OCI-LY3 (cell line): ENCODE results near the gene STARD4.

Source experiments
- H2AFZ ChIP-seq: fragments of 200-600, 300-600 bp; shearing (Covaris generic); 2 replicates; pipeline ENCODE4 v1.6.0; 2014; ENCODE audit warnings: antibody characterized with exemption, low read depth, low read length
- H3K27ac ChIP-seq: fragments of 200-600, 300-600 bp; sonication (generic); 2 replicates; pipeline ENCODE4 v1.5.1; 2014; ENCODE audit warnings: mild to moderate bottlenecking, low read length, moderate library complexity, mixed read lengths
- H3K27me3 ChIP-seq: fragments of 200-600, 300-600 bp; sonication (generic); 2 replicates; pipeline ENCODE4 v1.6.1; 2014; ENCODE audit warnings: low read depth, low read length, mixed read lengths
- H3K36me3 ChIP-seq: fragments of 200-600, 300-600 bp; sonication (generic); replicated peaks from 2 replicates; pipeline ENCODE3; 2014; ENCODE audit warnings: low read depth, low read length, mixed read lengths
- H3K4me1 ChIP-seq: fragments of 300-600, 200-600 bp; sonication (generic); 2 replicates; pipeline ENCODE4 v1.6.1; 2014; ENCODE audit warnings: low read length, mixed read lengths
- H3K4me2 ChIP-seq: fragments of 200-600, 300-600 bp; sonication (generic); 2 replicates; pipeline ENCODE4 v1.6.1; 2014; ENCODE audit warnings: low read length, mixed read lengths
- H3K4me3 ChIP-seq: fragments of 300-600, 200-600 bp; sonication (generic); 2 replicates; pipeline ENCODE4 v1.5.1; 2014; ENCODE audit warnings: antibody characterized with exemption, mild to moderate bottlenecking, low read length, moderate library complexity
- H3K79me2 ChIP-seq: fragments of 300-600, 200-600 bp; shearing (Covaris generic); 2 replicates; pipeline ENCODE4 v1.6.1; 2014; ENCODE audit warnings: mild to moderate bottlenecking, low read length, mixed read lengths
- H3K9ac ChIP-seq: fragments of 300-600, 200-600 bp; shearing (Covaris generic); 2 replicates; pipeline ENCODE4 v1.6.0; 2014; ENCODE audit warnings: mild to moderate bottlenecking, low read length, moderate library complexity
- H3K9me3 ChIP-seq: fragments of 200-600, 300-600 bp; shearing (Covaris generic); 2 replicates; pipeline ENCODE4 v1.6.1; 2014; ENCODE audit warnings: low read length, mixed read lengths; ENCODE audit not compliant: insufficient read depth
- H4K20me1 ChIP-seq: fragments of 200-600, 300-600 bp; sonication (generic); 2 replicates; pipeline ENCODE4 v1.6.1; 2016; ENCODE audit warnings: low read length, mixed read lengths; ENCODE audit not compliant: insufficient read depth
- EZH2phosphoT487 ChIP-seq: fragments of 200-600 bp; shearing (Covaris generic); IDR thresholded peaks from 2 replicates; pipeline ENCODE4 v1.6.1; 2018; ENCODE audit warnings: antibody characterized with exemption, mixed run types, low read depth
- TF ChIP-seq, protein P1 (sequence below): fragments of 200-600, 300-600 bp; sonication (generic); IDR thresholded peaks from 2 replicates; pipeline ENCODE4 v1.5.1; 2014; ENCODE audit warnings: antibody characterized with exemption, low read length, low read depth

Gene STARD4

DNA sequence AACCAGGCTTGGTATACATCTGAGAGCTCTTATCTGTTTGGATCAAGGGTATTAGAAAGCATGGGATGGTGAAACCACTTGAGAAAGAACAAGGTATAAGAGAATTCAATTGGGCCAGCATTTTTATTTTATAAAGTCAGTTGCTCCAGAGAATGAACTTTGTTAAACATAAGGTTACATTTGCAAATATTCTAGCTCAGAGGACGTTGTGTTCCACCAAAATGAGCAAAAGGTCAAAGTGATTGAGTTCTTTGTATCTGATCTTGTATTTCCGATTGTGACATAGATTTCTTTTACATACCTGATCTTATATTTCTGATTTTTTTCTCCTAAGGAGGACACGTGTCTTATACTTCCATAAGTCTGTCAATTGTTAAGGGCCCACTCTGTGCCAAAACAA is 8.6 kb upstream of the STARD4 start:
- Histone ChIP-seq H3K9ac (no peak overlapping the region), H3K27ac (no peak overlapping the region), H3K79me2 (no peaks in the 10 kb centered on the region), H3K4me2 (no peak overlapping the region), H4K20me1 (no peaks in the 10 kb centered on the region), H3K4me3 (no peak overlapping the region), H2AFZ (no peak overlapping the region), H3K4me1 (no peaks in the 10 kb centered on the region), H3K36me3 (no peaks in the 10 kb centered on the region), H3K27me3 (no peaks in the 10 kb centered on the region), H3K9me3 (no peaks in the 10 kb centered on the region)
- TF ChIP-seq, protein P1, sequence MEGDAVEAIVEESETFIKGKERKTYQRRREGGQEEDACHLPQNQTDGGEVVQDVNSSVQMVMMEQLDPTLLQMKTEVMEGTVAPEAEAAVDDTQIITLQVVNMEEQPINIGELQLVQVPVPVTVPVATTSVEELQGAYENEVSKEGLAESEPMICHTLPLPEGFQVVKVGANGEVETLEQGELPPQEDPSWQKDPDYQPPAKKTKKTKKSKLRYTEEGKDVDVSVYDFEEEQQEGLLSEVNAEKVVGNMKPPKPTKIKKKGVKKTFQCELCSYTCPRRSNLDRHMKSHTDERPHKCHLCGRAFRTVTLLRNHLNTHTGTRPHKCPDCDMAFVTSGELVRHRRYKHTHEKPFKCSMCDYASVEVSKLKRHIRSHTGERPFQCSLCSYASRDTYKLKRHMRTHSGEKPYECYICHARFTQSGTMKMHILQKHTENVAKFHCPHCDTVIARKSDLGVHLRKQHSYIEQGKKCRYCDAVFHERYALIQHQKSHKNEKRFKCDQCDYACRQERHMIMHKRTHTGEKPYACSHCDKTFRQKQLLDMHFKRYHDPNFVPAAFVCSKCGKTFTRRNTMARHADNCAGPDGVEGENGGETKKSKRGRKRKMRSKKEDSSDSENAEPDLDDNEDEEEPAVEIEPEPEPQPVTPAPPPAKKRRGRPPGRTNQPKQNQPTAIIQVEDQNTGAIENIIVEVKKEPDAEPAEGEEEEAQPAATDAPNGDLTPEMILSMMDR = no peak
- TF ChIP-seq EZH2phosphoT487 = no peak

DNA sequence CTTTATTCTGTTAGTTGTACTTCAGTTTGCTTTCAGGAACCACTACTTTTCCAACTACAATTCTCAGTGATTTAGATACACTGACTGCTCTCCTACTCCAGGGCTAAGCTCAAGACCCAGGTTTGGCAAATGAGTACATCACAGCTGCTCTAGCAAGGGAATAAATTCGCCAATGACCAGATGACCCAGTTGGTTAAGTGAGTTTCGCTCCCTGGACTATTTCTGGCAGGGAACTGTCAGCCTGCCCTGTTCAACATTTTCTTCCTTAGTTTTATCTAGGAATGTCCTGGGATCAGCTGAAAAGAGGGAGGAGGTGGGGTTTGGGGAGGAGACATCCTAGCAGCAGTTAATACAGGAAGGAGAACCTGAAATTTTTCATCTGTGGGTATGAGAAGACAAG is 6.4 kb upstream of the STARD4 start:
- H3K9ac ChIP-seq = no peak overlapping the region
- no peak overlapping the region for H3K27ac ChIP-seq
- TF ChIP-seq EZH2phosphoT487 = no peak
- TF ChIP-seq, protein P1 = no peak

DNA sequence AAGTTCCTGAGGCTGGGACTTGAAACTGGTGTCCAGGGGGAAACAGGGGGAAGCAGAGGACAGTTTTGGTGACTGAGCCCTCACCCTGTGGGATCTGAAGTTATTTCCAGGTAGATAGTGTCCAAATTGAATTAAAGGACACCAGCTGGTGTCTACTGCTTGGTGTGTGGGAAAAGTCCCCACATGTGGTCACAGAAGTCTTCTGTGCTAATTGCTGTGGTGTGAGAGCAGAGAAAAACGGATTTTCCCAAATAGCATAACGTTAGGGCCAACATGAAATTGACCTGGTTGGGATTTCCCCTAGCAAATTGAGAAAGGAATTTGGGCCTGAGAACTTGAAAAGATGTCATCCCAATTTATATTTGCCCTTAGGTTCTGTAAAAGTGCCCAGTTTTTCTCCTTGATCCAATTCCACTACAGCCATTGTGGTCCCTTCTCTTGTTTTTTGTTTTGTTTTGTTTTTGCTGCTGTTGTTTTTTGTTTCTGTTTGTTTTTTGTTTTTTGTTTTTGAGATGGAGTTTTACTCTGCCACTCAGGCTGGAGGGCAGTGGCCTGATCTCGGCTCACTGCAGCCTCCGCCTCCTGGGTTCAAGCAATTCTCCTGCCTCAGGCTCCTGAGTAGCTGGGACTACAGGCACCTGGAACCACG is 5.6 kb upstream of the STARD4 start:
- no peak overlapping the region for H3K9ac ChIP-seq
- H3K4me3 ChIP-seq = no peak overlapping the region
- H3K4me1 ChIP-seq = peaks cover 4% of the 10 kb centered on the region; the same call in 1 of the 2 replicates
- no peak overlapping the region for H3K4me2 ChIP-seq
- H3K27me3 ChIP-seq = no peaks in the 10 kb centered on the region
- no peaks in the 10 kb centered on the region for H3K36me3 ChIP-seq
- H4K20me1 ChIP-seq = no peaks in the 10 kb centered on the region
- no peak overlapping the region for H3K27ac ChIP-seq
- H3K79me2 ChIP-seq = no peaks in the 10 kb centered on the region
- H3K9me3 ChIP-seq = no peaks in the 10 kb centered on the region
- TF ChIP-seq EZH2phosphoT487 = no peak
- TF ChIP-seq, protein P1 = no peak
- H2AFZ ChIP-seq = no peak overlapping the region

More for the DNA sequence above, 6.4 kb upstream of the STARD4 start:
- H3K27me3 ChIP-seq = no peaks in the 10 kb centered on the region
- no peaks in the 10 kb centered on the region for H3K36me3 ChIP-seq
- no peak overlapping the region for H2AFZ ChIP-seq
- H3K79me2 ChIP-seq = no peaks in the 10 kb centered on the region
- H3K4me1 ChIP-seq = no peaks in the 10 kb centered on the region
- no peak overlapping the region for H3K4me2 ChIP-seq
- H3K4me3 ChIP-seq = no peak overlapping the region
- H3K9me3 ChIP-seq = no peaks in the 10 kb centered on the region
- H4K20me1 ChIP-seq = no peaks in the 10 kb centered on the region

DNA sequence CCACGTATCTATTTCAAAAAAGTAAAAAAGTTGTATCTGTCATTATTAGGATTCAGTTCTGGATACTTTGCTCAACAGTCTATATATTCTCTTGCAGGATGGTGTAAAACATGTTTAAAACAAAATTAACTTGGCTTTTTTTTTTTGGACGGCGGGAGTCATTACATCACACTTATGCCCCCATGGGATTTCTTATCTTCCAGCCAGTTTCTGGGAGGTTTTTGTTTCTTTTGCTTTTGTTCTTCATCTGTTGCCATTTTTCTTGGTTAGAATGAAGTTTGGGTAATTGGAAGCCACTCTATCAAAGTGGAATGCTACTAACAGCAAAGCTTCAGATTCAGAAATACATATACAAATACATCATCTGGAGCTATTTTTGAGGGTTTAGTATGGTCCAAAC is 1.8 kb upstream of the STARD4 start:
- H4K20me1 ChIP-seq = peaks cover 16% of the 10 kb centered on the region
- no peak overlapping the region for H3K9ac ChIP-seq
- H3K4me2 ChIP-seq = no peak overlapping the region
- H2AFZ ChIP-seq = no peak overlapping the region
- H3K27me3 ChIP-seq = no peaks in the 10 kb centered on the region
- no peak overlapping the region for H3K4me3 ChIP-seq
- H3K36me3 ChIP-seq = no peaks in the 10 kb centered on the region
- TF ChIP-seq, protein P1 = no peak
- TF ChIP-seq EZH2phosphoT487 = no peak
- peaks cover 21% of the 10 kb centered on the region for H3K4me1 ChIP-seq
- no peaks in the 10 kb centered on the region for H3K9me3 ChIP-seq
- H3K79me2 ChIP-seq = peaks cover 32% of the 10 kb centered on the region
- H3K27ac ChIP-seq = no peak overlapping the region
